PC-9 (cell line): ENCODE measurements around the gene BMP2K. TPM values are rescaled to one million over a fixed set of nuclear protein-coding genes. Genes with fewer than 3 reads are reported as not detected.

Experiments used
- BruUV-seq: library from RNA; stranded (reverse); fragments of 400-500 nt; replicated peaks from 2 replicates; lab custom pipeline; 2021; lab: Mats Ljungman, UMichigan
- CTCF ChIA-PET: fragments of 300-600 bp; sonication (Branson Sonifier 250); formaldehyde crosslinking; loops from one replicate; lab custom pipeline; 2022; ENCODE audit warnings: antibody characterized with exemption; lab: Charles Lee
- POLR2A ChIA-PET: fragments of 300-600 bp; sonication (Branson Sonifier 250); formaldehyde crosslinking; loops from one replicate; lab custom pipeline; 2022; ENCODE audit warnings: antibody characterized with exemption; ENCODE audit not compliant: unreplicated experiment; lab: Charles Lee
- DNase-seq, 2 experiments: peaks; one replicate each; pipeline versions ENCODE4 v3.0.0 to v3.0.0-alpha.2; 2015 to 2022; ENCODE audit warnings: mixed read lengths in 1 of 2
- H2AFZ ChIP-seq: fragments of 200-600 bp; sonication (generic); 2 replicates; pipeline ENCODE4 v1.8.1; 2017; ENCODE audit warnings: antibody characterized with exemption
- H3F3A ChIP-seq: fragments of 200-600 bp; sonication (generic); 2 replicates; pipeline ENCODE4 v1.8.1; 2017; ENCODE audit warnings: antibody characterized with exemption, mild to moderate bottlenecking, low read depth; ENCODE audit not compliant: insufficient read depth
- H3K27ac ChIP-seq: fragments of 200-600 bp; sonication (generic); 2 replicates; pipeline ENCODE4 v1.6.1; 2016; ENCODE audit warnings: mixed run types
- H3K27me3 ChIP-seq: fragments of 200-600 bp; sonication (generic); 2 replicates; pipeline ENCODE4 v1.6.1; 2016; ENCODE audit warnings: low read depth, mixed run types; ENCODE audit not compliant: insufficient read depth
- H3K36me3 ChIP-seq: fragments of 200-600 bp; sonication (generic); 2 replicates; pipeline ENCODE4 v1.6.1; 2016; ENCODE audit warnings: low read depth, mixed run types
- H3K4me1 ChIP-seq: fragments of 200-600 bp; sonication (generic); replicated peaks from 2 replicates; pipeline ENCODE4 v1.6.1; 2016; ENCODE audit warnings: mixed run types; ENCODE audit not compliant: insufficient read depth
- H3K4me2 ChIP-seq: fragments of 200-600 bp; sonication (generic); 2 replicates; pipeline ENCODE4 v1.6.1; 2017; ENCODE audit warnings: mixed run types
- H3K4me3 ChIP-seq: fragments of 200-600 bp; sonication (generic); 2 replicates; pipeline ENCODE4 v1.6.1; 2016; ENCODE audit warnings: mixed run types
- H3K79me2 ChIP-seq: fragments of 200-600 bp; sonication (generic); 2 replicates; pipeline ENCODE4 v1.6.1; 2017; ENCODE audit warnings: low read depth, mixed run types
- H3K9me2 ChIP-seq: fragments of 200-600 bp; sonication (generic); 2 replicates; pipeline ENCODE4 v1.8.1; 2017; ENCODE audit warnings: mild to moderate bottlenecking; ENCODE audit not compliant: insufficient read depth
- H3K9me3 ChIP-seq: fragments of 200-600 bp; sonication (generic); 2 replicates; pipeline ENCODE4 v1.8.1; 2016; ENCODE audit warnings: low read depth; ENCODE audit not compliant: insufficient read depth
- H4K20me1 ChIP-seq: fragments of 200-600 bp; sonication (generic); 2 replicates; pipeline ENCODE4 v1.8.1; 2017; ENCODE audit not compliant: insufficient read depth
- EZH2 ChIP-seq: fragments of 200-600 bp; sonication (generic); IDR thresholded peaks from 2 replicates; pipeline ENCODE4 v1.8.0; 2017; ENCODE audit warnings: antibody characterized with exemption, low read depth
- intact Hi-C: fragments of 100-400 bp; cut with micrococcal nuclease; formaldehyde crosslinking; loops from one replicate; pipeline ENCODE4 v1.10.0; 2022; ENCODE audit not compliant: unreplicated experiment
- total RNA-seq: library from RNA; stranded (reverse); gene quantifications from 2 replicates; pipeline ENCODE4 v1.2.3, GENCODE V29; 2021
- TF ChIP-seq, protein P1 (sequence below): fragments of 200-600 bp; sonication (generic); conservative IDR thresholded peaks from 2 replicates; pipeline ENCODE4 v1.6.1; 2017; ENCODE audit warnings: mixed run types, antibody characterized with exemption, mild to moderate bottlenecking, moderate library complexity

The BMP2K gene
- total RNA-seq, 1 experiment from 2014 or later = 12.2 TPM

DNA sequence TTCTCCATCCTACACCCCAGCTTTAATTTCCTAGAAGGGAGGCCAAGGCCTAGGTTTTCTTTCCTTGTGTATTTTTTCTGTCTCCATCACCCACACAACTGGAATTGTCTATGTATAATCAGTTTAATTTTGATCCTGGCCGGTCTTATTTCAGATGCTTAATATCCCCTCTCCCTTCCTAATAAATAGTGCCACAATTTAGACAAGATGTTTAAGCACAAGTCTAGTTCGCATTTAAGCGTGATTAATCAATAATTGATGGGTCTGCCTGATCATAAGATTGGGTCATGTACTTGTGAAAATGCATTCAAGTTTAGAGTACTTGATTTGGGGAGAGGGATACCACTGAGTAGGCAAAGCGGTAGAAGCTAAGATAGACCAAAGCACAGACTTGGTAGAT is 2.4 kb downstream of the BMP2K start:
- Histone ChIP-seq H4K20me1 (no peaks in the 10 kb centered on the region), H3K27me3 (no peaks in the 10 kb centered on the region), H3K4me1 (peaks cover 14% of the 10 kb centered on the region), H3K36me3 (no peaks in the 10 kb centered on the region), H3K4me3 (no peak overlapping the region; the same call in 1 of the 2 replicates), H3F3A (peaks cover 4% of the 10 kb centered on the region; the same call in 1 of the 2 replicates), H3K9me2 (no peaks in the 10 kb centered on the region), H3K79me2 (peaks cover 41% of the 10 kb centered on the region), H3K27ac (no peak overlapping the region), H2AFZ (no peak overlapping the region), H3K4me2 (peak overlapping the region; percentile 99; the same call in 1 of the 2 replicates), H3K9me3 (no peaks in the 10 kb centered on the region)
- intact Hi-C loops = loop anchor here (5.0 kb wide), 1 partner anchor 166 kb away; no protein-coding TSS in a partner anchor
- TF ChIP-seq, protein P1, sequence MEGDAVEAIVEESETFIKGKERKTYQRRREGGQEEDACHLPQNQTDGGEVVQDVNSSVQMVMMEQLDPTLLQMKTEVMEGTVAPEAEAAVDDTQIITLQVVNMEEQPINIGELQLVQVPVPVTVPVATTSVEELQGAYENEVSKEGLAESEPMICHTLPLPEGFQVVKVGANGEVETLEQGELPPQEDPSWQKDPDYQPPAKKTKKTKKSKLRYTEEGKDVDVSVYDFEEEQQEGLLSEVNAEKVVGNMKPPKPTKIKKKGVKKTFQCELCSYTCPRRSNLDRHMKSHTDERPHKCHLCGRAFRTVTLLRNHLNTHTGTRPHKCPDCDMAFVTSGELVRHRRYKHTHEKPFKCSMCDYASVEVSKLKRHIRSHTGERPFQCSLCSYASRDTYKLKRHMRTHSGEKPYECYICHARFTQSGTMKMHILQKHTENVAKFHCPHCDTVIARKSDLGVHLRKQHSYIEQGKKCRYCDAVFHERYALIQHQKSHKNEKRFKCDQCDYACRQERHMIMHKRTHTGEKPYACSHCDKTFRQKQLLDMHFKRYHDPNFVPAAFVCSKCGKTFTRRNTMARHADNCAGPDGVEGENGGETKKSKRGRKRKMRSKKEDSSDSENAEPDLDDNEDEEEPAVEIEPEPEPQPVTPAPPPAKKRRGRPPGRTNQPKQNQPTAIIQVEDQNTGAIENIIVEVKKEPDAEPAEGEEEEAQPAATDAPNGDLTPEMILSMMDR = no peak
- TF ChIP-seq EZH2 = no peak
- no peak for DNase-seq
- BruUV-seq = no TSS peak
- POLR2A ChIA-PET = no interaction called here
- CTCF ChIA-PET = interaction anchor here (0.7 kb wide), 1 partner anchor 719 kb away, joined by 3 read pairs; no protein-coding TSS in a partner anchor

- Histone ChIP-seq H3K4me2 (no peak overlapping the region), H3K27ac (no peak overlapping the region), H3K4me3 (no peak overlapping the region), H3K9me2 (no peaks in the 10 kb centered on the region), H3K36me3 (no peaks in the 10 kb centered on the region), H3K27me3 (no peaks in the 10 kb centered on the region), H3F3A (peaks cover 4% of the 10 kb centered on the region; the same call in 1 of the 2 replicates), H2AFZ (no peak overlapping the region), H3K4me1 (peaks cover 14% of the 10 kb centered on the region), H4K20me1 (no peaks in the 10 kb centered on the region), H3K9me3 (no peaks in the 10 kb centered on the region), H3K79me2 (peaks cover 41% of the 10 kb centered on the region)
- no TSS peak for BruUV-seq
- TF ChIP-seq EZH2 = no peak
- TF ChIP-seq, protein P1 = no peak
- CTCF ChIA-PET = no interaction called here
- no peak for DNase-seq
- intact Hi-C loops = loop anchor here (5.0 kb wide), 1 partner anchor 167 kb away; no protein-coding TSS in a partner anchor
- POLR2A ChIA-PET = no interaction called here
These were observed 3.1 kb downstream of the BMP2K start for GRCh38 chr4:78779280-78779679.

DNA sequence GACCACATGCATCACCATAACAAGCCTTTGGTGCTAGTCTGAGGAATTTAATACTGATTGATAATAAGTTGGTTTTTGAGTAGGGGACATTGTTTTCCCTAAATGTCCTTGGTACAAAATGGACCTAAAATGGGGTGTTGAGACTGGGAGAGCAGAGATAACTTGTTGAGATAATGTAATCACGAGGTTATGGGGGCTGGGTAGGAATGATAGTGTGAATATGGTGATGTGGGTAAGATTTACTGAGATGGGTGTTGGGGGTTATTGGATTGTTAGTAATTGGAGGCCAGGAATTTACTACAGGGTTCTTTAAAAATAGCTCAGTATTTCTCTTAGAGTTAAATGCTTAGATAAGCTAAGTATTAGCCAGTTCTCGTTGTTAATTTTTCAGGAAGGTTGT is 3.9 kb downstream of the BMP2K start:
- H3K4me3 ChIP-seq = no peak overlapping the region
- peaks cover 4% of the 10 kb centered on the region; the same call in 1 of the 2 replicates for H3F3A ChIP-seq
- no peaks in the 10 kb centered on the region for H3K9me2 ChIP-seq
- H3K36me3 ChIP-seq = no peaks in the 10 kb centered on the region
- DNase-seq = no peak
- no peak overlapping the region for H2AFZ ChIP-seq
- CTCF ChIA-PET = no interaction called here
- H3K9me3 ChIP-seq = no peaks in the 10 kb centered on the region
- BruUV-seq = no TSS peak
- H3K4me1 ChIP-seq = peaks cover 14% of the 10 kb centered on the region
- no peak overlapping the region for H3K4me2 ChIP-seq
- no peaks in the 10 kb centered on the region for H3K27me3 ChIP-seq
- peaks cover 41% of the 10 kb centered on the region for H3K79me2 ChIP-seq
- no peak overlapping the region for H3K27ac ChIP-seq
- POLR2A ChIA-PET = no interaction called here
- no peak for TF ChIP-seq EZH2
- TF ChIP-seq, protein P1 = no peak
- intact Hi-C loops = no loop called here
- no peaks in the 10 kb centered on the region for H4K20me1 ChIP-seq
